COR-L47 (cell line): Measurements from ENCODE around the gene DUS1L.

Experiments used
- DNase-seq: peaks from one replicate; lab custom pipeline; 2025; lab: John Stamatoyannopoulos, UW

DUS1L gene

GRCh38 chr17:82065638-82066303, at the start of gene DUS1L:
Gene DUS1L (minus strand): TSS chr17:82065804. CDS start chr17:82065059, 745 bp downstream.
- DNase-seq: peak; percentile 43

GRCh38 chr17:82114872-82115271, 49.3 kb upstream of the DUS1L start:
- DNase-seq: no peak

GRCh38 chr17:82114447-82114846, 48.8 kb upstream of the DUS1L start:
- no peak for DNase-seq

GRCh38 chr17:82113941-82114340, 48.3 kb upstream of the DUS1L start:
- no peak for DNase-seq

GRCh38 chr17:82113422-82113821, 47.8 kb upstream of the DUS1L start:
- no peak for DNase-seq

GRCh38 chr17:82112914-82113311, 47.3 kb upstream of the DUS1L start:
- no peak for DNase-seq

GRCh38 chr17:82112181-82112913, 46.7 kb upstream of the DUS1L start:
- DNase-seq: no peak

- no peak for DNase-seq
These were observed 44.7 kb upstream of the DUS1L start for GRCh38 chr17:82110298-82110697.

- DNase-seq: no peak
These were observed 43.4 kb upstream of the DUS1L start for GRCh38 chr17:82108961-82109475.

GRCh38 chr17:82108496-82108945, 42.9 kb upstream of the DUS1L start:
- no peak for DNase-seq

- DNase-seq: no peak
These were observed 42.4 kb upstream of the DUS1L start for GRCh38 chr17:82108038-82108437.

GRCh38 chr17:82107341-82107860, 41.8 kb upstream of the DUS1L start:
- peak; percentile 50 for DNase-seq

- DNase-seq: no peak
These were observed 41.2 kb upstream of the DUS1L start for GRCh38 chr17:82106688-82107305.

- DNase-seq: peak; percentile 91
These were observed 40.5 kb upstream of the DUS1L start for GRCh38 chr17:82105882-82106687.

- DNase-seq: no peak
These were observed 39.8 kb upstream of the DUS1L start for GRCh38 chr17:82105417-82105881.

- no peak for DNase-seq
These were observed 39.3 kb upstream of the DUS1L start for GRCh38 chr17:82104797-82105416.

- DNase-seq: no peak
These were observed 38.2 kb upstream of the DUS1L start for GRCh38 chr17:82103553-82104451.

GRCh38 chr17:82101767-82102679, 36.4 kb upstream of the DUS1L start:
- no peak for DNase-seq

GRCh38 chr17:82101301-82101715, 35.7 kb upstream of the DUS1L start:
- DNase-seq: no peak
